Endothelial cell (in vitro differentiated cells): ENCODE measurements around the gene MYO10. TPM values are rescaled to one million over a fixed set of nuclear protein-coding genes. Genes with fewer than 3 reads are reported as not detected.

ENCODE experiments used
- DNase-seq: peaks from one replicate; pipeline ENCODE4 v3.0.0; 2021; ENCODE audit warnings: low spot score
- H3K27ac Mint-ChIP-seq: one replicate; pipeline ENCODE4 v1.8.0; 2021; ENCODE audit warnings: mixed read lengths, inconsistent platforms; ENCODE audit not compliant: unreplicated experiment
- H3K27me3 Mint-ChIP-seq: one replicate; pipeline ENCODE4 v1.8.0; 2021; ENCODE audit warnings: mild to moderate bottlenecking, moderate library complexity, mixed read lengths, inconsistent platforms; ENCODE audit not compliant: unreplicated experiment
- H3K36me3 Mint-ChIP-seq: one replicate; pipeline ENCODE4 v1.8.0; 2021; ENCODE audit warnings: mild to moderate bottlenecking, low read depth, mixed read lengths, inconsistent platforms; ENCODE audit not compliant: unreplicated experiment
- H3K4me1 Mint-ChIP-seq: one replicate; pipeline ENCODE4 v1.8.0; 2021; ENCODE audit warnings: mild to moderate bottlenecking, mixed read lengths, inconsistent platforms; ENCODE audit not compliant: unreplicated experiment
- H3K4me3 Mint-ChIP-seq: one replicate; pipeline ENCODE4 v1.8.0; 2021; ENCODE audit warnings: mild to moderate bottlenecking, mixed read lengths, inconsistent platforms; ENCODE audit not compliant: unreplicated experiment
- H3K9me3 Mint-ChIP-seq: one replicate; pipeline ENCODE4 v1.8.0; 2021; ENCODE audit warnings: mixed read lengths, inconsistent platforms; ENCODE audit not compliant: unreplicated experiment
- CTCF ChIP-seq: fragments of 200-600 bp; sonication (generic); IDR thresholded peaks from one replicate; pipeline ENCODE4 v1.5.0; 2021; ENCODE audit warnings: antibody characterized with exemption; ENCODE audit not compliant: unreplicated experiment
- total RNA-seq: library from RNA; stranded (reverse); fragmentation: NEBNext Ultra II Directional; extraction: Animal tissue kit (Norgen Biotek cat#: 25700); gene quantifications from one replicate; pipeline ENCODE4 v1.2.1, GENCODE V29; 2021; ENCODE audit not compliant: unreplicated experiment

The MYO10 gene
- total RNA-seq, 1 donor from 2014 or later, result 132 TPM

DNA sequence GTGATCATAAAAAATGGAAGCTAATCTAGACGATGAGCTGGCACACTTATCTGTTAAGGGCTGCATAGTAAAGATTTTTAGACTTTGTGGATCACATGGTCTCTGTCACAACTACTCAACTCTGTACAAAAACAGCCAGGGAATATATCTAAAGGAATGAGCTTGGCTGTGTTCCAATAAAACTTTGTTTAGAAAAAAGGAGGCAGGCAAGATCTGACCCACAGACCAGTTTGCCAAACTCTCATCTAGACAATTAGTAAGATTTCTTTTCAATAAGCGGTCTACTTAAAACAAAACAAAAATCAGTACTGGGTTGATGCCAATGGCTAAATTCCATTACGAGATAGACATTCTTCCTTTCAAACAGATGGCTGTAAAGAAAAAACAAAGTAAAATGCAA is 266.3 kb downstream of the MYO10 start:
- Mint-ChIP-seq H3K36me3 (peaks cover 64% of the 10 kb centered on the region), H3K4me3 (no peak overlapping the region), H3K27me3 (peaks cover 12% of the 10 kb centered on the region), H3K4me1 (no peaks in the 10 kb centered on the region), H3K27ac (no peak overlapping the region), H3K9me3 (no peaks in the 10 kb centered on the region)
- no peak for DNase-seq
- TF ChIP-seq CTCF, result no peak

DNA sequence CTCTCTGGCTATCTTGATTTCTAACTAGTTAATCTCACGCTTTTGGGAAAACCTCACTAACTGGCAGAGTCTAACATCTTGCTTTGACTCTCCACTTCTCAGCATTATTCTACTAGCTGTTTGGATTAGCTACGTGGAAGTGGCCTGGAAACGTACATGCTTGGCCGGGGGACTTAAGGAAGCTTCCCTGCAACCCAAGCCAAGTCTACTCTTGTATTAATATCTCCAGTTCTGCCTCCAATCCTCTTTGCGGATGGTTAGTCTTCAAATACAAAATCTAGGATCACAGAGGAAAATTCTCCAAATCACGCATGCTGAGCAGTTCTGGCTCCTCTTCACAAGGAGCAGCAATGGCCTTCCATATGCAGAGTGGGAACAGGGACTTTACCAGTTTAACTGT is 267.5 kb downstream of the MYO10 start:
- Mint-ChIP-seq H3K36me3 (peaks cover 66% of the 10 kb centered on the region), H3K27me3 (peaks cover 12% of the 10 kb centered on the region), H3K9me3 (no peaks in the 10 kb centered on the region), H3K4me3 (peak overlapping the region; percentile 59), H3K27ac (no peak overlapping the region), H3K4me1 (no peaks in the 10 kb centered on the region)
- no peak for DNase-seq
- TF ChIP-seq CTCF, result no peak

DNA sequence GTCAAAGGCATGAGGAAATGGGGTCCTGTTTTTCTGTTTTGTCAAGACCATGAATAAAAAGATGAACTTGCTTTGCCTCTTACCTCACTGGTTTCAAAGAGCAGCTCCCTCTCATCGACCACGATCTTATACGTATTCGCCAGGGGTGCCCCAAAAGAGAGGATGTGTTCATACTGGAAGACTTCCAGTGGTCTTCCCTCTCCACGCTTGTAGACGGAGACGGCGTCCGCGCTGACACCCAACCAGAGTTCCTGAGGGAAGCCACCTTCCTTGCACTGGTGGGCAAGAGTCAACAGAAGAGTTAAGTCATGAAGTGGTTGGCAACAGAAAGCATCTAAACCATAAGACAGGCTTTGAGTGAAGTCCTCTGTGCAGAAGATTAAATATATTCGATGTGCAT is 267.9 kb downstream of the MYO10 start:
- peaks cover 64% of the 10 kb centered on the region for H3K36me3 Mint-ChIP-seq
- peaks cover 12% of the 10 kb centered on the region for H3K27me3 Mint-ChIP-seq
- no peak for DNase-seq
- H3K4me3 Mint-ChIP-seq, result peak overlapping the region; percentile 53
- H3K27ac Mint-ChIP-seq, result no peak overlapping the region
- TF ChIP-seq CTCF, result no peak
- H3K9me3 Mint-ChIP-seq, result no peaks in the 10 kb centered on the region
- no peaks in the 10 kb centered on the region for H3K4me1 Mint-ChIP-seq

GRCh38 chr5:16666883-16667398 is 269.1 kb downstream of the MYO10 start:
- Mint-ChIP-seq H3K36me3 (peaks cover 57% of the 10 kb centered on the region), H3K27ac (peak overlapping the region; percentile 30), H3K4me1 (no peaks in the 10 kb centered on the region), H3K27me3 (peaks cover 8% of the 10 kb centered on the region), H3K9me3 (no peaks in the 10 kb centered on the region), H3K4me3 (peak overlapping the region; percentile 9)
- TF ChIP-seq CTCF, result peak; percentile 42
- DNase-seq, result no peak

DNA sequence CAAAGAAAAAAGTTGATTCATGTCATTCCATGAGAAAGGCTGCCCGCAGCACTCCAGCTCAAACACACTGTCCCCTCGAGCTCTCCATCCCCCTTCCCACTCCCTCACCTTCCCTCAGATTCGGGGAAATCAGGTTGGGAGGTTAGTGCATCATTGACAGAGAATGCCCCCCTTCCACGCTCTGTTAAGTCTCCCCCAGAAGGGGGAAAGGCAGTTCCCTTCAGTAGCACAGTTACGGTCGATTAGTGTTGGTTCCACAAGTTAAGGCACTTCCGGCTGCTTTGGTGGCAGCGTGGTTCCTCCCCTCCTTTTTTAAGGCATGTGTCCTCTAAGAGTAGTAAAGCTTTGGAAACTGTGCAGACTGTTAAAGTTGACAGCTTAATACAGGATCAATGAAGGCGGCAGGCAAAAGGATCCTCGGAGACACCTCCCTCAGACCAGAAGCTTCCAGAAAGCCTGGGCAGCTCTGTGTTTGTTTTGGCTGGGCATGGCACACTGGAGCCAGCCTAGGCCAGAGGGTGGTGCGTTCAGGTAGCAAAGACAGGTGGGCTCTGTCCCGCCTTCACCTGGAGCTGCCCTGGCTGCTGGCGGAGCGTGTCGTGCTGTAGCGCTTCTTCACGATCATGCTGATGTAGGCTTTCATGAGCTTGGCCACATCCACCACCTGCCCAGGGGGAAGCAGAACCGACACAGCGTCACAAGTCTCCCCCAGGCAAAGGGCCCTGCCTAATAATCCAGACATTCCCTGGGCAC is 269.8 kb downstream of the MYO10 start:
- peak overlapping the region; percentile 71 for H3K4me3 Mint-ChIP-seq
- H3K9me3 Mint-ChIP-seq, result no peaks in the 10 kb centered on the region
- peaks cover 51% of the 10 kb centered on the region for H3K36me3 Mint-ChIP-seq
- H3K27me3 Mint-ChIP-seq, result peaks cover 8% of the 10 kb centered on the region
- no peak for TF ChIP-seq CTCF
- H3K4me1 Mint-ChIP-seq, result no peaks in the 10 kb centered on the region
- H3K27ac Mint-ChIP-seq, result no peak overlapping the region
- DNase-seq, result no peak
